GM19240 (cell line): ENCODE measurements around the gene CADM1.

Source experiments
- DNase-seq: peaks from one replicate; pipeline ENCODE4 v3.0.0; 2011; ENCODE audit warnings: low spot score; ENCODE audit not compliant: insufficient read length

Gene CADM1

DNA sequence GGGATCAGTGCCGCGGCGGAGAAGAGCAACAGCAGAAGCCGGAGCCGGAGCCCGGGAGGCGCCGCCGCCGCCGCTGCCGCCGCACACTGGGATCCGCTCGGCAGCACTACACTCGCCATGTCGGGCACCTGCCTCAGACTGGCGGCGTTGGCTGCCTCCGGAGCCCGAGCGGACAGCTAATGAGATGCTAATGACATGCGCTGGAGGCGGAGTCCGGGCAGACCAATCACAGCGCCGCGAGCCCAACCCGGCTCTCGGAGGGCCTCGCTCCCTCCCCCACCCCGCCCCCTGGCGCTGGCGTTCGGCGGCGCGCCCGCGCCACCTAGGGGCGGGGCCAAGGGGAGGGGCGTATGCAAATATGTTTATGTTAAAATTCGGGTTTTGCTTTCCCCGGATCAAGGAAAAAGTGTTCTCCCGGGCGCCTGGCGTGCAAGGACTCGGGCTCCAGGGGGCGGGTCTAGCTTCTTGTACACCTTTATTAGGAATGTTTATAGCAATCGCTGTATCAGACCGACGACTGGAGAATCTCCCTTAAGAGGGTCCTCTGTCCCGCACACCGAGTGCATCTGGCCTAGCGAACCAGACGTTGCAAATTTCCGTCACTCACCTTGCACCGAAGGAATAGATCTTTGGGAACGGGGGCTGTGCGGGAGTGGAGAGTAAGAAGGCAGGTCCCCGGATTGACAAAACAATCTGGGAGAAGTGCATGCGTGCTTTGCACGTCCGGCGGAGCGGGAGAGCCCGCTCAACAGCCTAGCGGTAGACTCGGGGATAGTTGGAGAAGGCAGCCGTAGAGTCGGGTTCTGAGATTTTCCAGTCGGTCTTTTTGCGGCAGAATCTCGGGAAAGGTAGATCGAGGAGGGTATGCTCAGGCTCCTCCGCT, at the start of gene CADM1:
TSS of gene CADM1 (minus strand) at position 140 of the 883 bp plus-strand sequence.
- DNase-seq = peak; percentile 21

DNA sequence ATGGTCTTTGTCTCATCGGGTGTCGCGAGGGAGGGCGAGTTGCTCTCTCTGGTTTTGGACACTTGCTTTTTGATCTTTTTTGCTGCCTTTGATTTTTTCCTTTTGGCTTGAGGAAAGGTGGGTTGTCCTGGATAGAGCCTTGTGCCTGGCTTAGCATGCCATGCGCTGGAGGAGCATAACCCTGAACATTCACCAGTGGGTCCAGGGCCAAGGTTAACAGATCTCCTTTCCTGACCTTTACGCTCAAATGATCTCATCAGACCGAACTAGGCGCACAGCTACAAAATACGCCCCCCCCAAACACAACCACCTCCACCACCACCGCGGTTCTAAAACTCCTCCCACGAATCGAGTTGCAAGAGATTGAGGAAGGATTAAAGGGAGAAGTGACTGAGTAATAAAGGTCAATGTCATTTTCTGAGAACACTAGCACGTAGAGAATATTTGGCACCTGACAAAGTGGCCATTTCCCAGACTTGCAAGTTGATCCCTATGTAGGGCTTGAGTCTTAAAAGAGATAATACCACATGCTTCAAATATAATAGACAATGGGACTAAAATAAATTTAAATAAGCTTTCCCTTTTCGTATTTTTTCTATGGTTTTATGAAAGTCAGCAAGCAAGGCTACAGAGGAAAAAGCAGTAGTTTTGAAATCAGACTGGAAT, 48.7 kb upstream of the CADM1 start:
- no peak for DNase-seq

DNA sequence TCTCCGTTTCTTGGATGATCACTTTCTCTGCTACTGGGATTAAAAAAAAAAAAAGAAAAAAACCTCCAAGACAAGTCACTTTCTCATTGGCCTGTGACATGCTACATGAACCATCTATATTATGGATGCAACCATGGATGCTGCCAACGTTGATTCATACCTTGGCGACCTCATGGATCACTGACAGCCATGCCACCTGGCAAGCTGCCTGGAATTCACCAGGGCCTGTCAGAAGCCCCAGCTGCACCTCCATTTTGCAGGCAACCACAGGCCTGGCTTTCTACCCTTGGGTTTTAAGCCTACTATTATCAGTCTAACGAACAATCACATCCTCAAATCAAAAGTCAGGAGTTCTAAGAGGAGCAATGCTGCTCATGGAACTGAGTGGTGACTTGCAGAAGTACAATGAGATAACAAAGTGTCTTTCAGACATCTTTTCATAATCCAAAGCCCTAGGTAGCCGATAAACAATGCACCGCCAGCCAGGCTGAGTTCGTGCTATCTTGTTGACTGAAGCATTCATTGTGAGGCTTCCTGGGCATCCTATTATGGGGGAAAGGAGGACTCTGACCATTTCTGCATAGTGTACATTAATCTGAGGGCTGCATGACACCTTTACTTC, 48.0 kb upstream of the CADM1 start:
- DNase-seq = no peak

DNA sequence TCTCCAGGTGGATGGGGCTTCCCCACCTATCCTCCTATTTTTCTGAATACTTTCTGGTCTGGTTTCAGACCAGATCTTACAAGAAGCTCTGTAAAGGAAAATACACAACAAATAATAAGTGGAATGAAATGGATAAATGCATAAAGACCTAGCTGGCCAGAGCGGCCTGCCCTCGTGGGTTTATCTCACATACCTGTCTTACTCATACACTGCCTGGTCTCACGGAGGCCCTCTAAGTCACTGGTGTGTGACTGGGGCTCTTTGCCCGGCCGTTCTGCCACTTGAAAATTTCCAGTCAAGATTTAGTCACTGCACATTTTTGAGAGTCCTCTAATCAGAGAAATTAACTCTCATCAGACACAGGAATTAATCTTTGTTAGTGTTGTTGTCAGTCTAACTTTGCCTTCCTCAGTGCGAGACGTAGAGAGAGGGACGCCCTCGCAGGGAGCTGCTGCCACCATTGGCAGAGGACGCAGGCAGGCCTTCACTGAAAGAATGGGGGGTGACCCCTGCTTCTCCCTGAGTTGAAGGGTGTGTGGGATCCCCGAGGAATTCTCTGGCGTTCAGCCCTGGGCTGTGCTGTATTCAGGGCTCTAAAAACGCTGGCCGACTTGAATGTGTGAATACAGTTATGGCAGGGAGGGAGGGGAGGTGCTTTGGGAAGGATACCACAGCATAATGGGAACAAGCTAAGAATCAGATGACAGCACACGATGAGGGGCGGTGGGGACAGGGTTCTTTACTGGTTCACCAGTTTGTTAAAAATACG, 46.3 kb upstream of the CADM1 start:
- no peak for DNase-seq

DNA sequence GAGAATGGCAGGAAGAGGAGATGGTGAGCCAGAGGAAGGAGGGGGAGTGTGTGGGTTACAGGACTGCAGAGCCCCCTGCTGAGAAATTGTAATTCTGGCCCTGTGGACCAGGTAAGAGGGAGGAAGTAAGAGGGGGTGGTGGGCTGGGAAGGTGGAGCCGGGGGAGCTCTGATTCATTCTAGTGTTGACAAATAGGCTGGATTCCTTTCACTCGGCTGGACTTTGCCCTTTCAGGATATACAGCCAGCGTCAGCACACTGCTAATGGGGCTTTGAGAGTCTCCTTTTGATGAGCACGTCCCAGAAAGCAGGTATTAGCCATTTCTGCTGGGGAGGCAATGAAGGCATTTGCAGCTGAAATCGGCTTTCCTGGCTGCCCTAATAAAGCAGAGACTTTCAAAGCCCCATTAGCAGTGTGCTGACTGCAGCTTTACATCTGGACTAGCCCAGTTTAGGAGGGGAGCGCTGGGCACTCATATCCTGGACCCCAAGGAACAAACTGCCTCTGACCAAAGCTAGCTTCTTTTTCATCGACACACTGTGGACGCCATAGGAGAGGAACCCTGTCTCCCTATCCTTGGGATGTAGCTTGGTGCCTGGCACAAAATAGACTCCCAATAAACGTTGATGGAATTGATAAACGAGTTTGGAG, 44.8 kb upstream of the CADM1 start:
- no peak for DNase-seq

DNA sequence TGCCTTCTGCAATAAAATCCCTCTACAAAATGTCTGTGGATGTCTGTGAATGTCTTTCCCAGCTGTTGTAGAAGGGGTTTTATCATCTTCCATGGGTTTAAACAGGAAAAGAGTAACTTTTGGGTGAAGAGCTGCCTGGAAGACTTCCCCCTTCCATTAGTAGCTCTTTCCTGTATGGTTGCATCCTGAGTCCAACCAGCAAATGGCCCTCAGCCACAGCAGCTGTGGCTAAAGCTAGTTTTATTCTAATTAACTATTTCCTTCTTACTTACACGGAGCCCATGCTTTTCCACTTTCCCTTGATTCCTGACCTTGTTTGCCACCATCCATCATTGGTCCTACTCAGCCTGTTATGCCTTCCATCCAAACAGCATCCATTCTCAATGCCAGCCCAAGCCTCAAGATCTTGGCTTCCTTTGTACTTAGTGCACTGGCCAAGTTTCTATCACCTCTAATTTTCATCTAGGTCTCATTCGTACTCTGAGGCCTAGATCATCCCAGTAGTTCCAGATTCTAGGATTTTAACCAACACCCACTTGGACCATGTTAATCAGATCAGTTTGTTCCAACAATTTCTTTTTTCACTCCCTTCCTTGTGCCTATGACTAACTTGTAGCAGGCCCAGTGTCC, 41.5 kb upstream of the CADM1 start:
- no peak for DNase-seq

DNA sequence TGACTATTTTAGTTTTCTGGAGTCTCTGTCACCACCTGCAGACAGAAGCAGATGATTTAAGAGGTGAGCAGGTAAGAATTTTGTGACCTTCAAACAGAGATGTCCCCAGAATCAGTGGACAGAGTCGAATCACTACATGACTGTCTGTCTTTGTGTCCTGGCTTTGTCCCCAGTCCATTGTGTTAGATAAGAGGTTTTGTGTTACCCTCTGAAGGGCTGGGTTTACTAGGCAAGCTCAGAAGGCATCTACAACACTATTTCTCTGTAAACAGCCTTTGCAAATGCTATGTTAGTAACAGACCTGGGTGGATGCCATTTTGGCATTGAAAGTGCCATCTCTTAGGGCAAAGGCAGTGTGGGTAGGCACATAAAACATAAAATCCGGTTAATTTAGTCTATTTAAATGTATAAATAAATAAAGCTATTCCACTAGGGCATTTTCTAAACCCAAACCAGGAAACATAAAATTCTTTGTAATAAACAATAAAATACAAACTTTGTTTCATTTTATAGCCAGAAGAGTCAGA, 40.3 kb upstream of the CADM1 start:
- DNase-seq = no peak

DNA sequence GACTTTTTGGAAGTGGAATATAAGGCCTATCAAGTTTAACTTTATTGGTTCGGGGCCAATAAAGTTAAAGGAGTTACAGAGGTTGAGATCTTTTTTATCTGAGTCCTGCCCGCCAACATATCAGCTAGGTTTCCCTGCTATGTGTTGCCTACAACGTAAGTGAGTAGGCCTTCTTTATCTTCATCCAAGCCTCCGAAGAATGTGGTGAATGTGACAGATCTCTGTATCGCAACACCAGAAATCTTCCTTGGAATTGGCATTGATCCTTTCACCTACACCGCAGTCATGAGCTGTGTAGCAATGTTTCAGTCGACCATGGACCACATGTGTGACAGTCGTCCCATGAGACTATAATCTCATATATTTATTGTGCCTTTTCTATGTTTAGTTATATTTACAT, 37.3 kb upstream of the CADM1 start:
- no peak for DNase-seq

DNA sequence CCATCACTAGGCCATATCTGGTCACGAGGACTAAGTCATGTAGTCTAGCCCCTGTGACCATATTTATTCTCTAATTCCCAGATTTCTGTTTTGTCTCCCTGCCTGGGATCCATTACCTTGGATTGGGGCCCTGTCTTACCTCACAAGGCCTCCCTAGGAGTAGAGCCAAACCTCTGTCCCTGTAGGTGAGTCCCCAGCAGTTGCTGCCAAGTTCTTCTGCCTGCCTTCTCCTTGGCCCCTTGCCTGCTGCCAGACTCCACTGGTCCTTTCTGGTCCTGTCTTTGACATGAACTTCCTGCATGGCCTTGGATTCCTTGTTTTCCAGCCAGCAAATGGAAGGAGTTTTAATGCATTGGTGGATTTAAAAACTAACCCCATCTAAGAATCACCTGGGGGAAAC, 35.6 kb upstream of the CADM1 start:
- DNase-seq = no peak

DNA sequence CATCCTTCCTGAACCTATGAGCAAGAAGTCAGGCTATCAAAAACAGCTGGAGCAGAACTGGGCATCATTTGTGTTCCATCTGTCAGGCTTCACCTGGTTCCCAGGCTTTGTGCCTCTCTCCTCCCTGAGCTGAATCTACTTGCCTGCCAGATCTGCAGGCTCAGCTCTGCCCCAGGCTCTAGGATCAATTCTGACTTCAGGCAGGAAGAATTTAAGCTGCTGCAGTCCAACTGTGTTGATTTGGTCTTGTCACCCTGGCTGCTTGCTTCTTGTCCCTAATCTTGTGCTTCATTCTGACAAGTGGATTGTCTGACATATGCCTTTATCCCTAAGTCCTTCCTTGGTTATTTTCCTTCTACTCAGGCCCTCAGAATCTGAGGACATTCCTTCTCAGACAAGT, 31.6 kb upstream of the CADM1 start:
- no peak for DNase-seq

DNA sequence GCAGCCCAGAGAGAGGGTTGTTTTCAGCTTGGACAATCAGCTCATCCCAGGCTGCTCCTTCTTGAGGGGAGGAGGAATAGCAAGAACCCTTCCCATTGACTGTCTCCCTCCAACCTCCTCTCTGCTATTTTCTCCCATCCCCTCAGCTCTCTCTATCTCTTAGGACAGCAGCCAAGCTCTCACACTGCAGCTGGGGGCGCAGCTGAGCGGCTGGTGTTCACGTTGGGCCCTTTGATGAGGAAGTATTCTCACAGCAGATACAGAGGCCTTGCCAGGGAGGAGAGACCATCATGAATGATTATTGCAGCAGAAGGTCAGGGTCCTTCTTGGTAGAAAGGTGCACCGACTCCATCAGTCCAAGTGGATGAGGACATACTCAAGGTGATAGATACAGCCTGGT, 26.5 kb upstream of the CADM1 start:
- DNase-seq = no peak

DNA sequence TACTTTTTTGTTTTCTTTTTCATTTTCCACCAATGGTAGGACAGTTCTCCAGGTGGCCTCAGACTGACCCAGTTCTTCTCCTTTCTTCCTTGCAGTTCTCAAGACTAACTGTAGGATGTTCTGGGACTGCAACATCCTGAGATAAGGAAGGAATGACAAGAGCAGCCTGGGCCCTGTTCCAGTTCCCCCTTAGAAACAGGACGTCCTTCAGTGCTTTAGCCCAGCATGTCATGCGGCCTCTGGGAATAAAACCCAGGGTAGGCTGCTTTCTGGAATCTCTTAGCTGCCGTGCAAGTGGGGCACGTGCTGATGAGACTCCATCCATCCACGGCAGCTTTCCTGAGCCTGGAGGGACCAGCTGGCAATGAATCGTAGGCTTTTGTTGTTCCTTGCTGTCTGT, 24.0 kb upstream of the CADM1 start:
- DNase-seq = no peak

DNA sequence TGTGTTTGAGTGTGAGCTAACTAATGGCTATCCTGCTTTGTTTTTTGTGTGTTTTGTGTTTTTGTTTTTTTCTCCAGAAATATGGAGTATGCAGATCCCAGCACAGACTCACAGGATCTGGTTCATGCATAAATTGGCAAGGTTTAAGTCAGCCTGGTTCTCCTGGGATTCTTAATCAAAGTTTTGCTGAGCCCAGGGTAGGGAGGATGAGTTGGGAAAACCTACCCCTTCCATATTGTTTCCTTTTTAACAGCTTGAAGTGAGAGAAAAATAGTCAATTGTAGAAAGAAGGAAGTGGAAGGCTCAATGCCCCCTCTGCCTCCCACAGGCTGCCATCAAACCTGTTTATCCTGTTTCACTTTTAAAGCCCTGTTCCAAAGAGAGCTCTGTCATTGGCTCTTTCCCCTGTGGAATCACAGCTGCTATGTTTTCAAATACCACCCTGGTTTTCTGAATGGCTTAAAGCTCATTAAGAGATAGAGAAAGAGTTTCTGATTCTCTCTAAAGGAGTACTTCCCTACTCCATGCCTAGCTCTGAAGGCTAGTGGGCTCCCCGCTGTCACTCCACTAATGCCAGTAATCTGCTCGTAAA, 23.4 kb upstream of the CADM1 start:
- no peak for DNase-seq

DNA sequence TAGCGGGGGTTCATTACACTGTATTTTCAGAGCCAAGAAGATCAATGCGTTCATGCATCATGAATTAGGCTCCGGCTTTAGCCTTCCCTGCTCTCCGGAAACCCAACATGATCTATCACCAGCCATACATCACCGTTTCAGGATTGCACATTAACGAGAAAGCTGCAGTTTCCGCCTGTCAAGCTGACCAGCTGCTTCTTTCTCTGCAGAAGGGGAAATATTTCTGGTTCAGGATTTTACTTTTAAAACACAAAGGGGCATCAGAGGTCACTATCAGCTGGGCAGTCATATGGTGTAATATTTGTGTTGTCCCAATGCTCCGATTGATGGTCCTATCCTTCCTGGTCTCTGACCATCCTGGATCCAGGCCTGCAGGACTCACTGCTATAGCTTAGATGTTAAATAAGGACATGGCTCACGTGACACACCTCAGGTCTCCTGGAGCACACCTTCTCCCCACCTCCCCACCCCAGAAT, 21.4 kb upstream of the CADM1 start:
- no peak for DNase-seq

DNA sequence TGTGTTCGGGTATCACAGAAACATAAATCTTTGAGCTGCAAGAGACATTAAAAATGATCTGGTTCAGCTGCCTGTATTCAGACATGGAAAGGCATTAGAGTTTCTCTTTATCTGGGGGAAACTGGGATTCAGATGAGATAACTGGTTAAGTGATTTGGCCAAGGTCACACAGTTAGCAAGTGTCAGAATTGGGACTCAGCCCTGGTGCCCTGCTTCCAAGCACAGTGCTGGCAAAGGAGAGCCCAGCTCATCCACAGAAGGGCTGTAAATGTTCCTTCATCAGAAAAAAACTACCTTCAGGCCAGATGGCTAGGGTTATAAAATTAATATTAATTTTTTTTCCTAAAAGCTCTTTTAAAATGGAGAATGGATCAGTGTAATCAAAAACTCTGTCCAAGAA, 20.4 kb upstream of the CADM1 start:
- no peak for DNase-seq

DNA sequence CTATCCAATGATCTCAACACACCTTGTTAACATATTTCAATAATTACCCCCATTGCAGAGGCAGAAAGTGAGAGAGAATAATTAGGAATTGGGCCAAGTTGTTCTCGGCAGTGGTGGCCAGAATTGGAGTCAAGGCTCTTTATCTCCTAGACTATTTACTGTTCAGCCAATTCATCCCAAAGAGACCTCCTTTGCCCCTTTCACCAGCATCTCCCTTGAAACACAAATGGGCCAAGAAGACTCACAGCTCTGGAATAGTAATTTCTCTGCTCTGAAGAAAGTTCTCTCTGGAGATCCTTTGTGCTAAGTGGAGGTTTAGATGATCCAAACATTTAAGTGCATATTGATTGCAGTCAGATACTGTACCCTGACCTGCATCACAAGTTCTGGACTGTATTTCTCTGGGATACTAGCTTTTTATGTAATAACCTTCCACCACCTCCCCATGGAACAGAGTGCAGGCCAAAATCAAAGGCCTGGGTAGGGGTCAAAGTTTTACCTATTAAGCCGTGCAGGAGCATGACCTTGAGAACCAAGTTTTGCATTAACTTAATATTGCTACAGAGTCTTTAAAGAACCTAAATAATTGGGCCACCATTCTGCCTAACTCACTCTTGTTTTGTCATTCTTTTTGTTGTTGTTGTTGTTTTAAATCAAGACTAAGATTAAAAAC, 19.6 kb upstream of the CADM1 start:
- DNase-seq = no peak

DNA sequence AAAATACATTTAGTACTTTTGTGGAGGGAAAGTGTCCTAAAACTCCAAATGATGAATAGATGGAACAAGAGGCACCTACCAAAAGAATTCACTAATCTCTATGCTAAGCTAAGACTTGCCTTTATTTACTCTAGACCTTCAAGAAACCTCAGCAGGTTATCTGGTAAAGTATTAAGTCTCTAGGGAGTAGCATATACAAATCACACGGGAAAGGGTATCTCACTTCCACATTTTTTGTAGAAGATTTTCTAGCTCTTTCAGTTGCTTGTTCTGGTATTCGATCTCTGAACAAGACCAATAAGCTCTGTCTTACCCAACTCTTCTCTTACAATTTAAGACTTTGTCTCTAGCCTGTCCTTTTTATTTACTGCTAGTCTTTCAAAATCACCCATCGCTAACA, 18.1 kb upstream of the CADM1 start:
- DNase-seq = no peak

DNA sequence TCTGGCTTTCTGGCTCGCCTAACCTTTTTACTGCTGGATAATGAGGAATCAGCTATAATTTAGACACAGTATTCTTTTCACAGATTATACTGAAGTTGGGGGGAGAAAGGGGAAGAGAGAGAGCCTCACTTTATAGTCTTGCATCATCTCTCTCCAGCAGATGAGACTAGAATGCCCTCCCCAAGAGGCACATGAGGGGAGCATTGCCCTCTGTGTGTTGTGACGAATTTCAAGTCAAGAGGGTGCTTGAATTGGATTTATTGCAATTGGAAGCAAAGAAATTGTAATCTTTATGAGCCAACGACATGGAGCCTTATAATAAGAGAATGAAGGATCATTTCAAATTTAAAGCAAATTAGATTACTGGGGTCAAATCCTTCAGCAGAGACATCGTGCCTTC, 17.6 kb upstream of the CADM1 start:
- DNase-seq = no peak

DNA sequence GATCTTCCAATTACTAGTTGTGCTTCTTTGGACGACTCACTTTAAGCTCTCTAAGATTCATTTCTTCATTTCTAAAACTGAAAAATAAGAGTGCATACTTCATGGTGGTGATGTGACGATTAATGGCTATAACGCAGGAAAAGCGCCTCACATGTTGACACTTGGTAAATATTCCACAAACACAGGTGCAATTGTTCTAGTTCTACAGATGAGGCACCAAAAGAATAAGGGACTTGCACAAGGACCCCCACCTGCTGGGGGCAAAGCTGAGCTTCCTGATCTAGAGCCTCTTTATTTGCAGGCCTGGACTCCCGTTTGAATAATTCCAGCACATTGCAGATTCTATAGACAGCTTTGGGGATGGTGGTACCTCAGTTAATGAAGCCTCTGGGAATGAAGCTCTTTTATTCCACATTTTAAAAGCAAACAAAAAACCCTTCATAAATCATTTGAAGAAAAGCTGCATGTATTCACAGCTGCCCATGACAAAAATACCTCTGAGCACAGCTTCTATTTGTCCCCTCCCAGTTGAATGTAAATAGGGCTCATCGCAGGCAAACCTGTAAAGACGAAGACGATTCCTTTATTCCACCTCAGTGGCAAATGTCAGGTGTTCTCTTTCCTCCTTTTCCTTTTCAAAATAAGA, 14.9 kb upstream of the CADM1 start:
- DNase-seq = no peak
